ENCODE results near the gene ANKS1B. TPM values are rescaled to one million over a fixed set of nuclear protein-coding genes. Genes with fewer than 3 reads are reported as not detected.

Gene ANKS1B
- total and polyA plus RNA-seq, 11 donors = 0.62 to 5.8 (median 1.8) TPM

GRCh38 chr12:99713946-99714520 lies 270.7 kb downstream of the ANKS1B start:
- no peaks in the 10 kb centered on the region for H3K4me1 ChIP-seq
- ATAC-seq = no peak
- no peaks in the 10 kb centered on the region for H3K27me3 ChIP-seq
- H3K4me3 ChIP-seq = no peak overlapping the region
- no peak for DNase-seq
- WGBS, 4 donors = 69 to 90% (median 75%) methylated on average over 3 of the region's 3 CpGs
- H3K9me3 ChIP-seq = peaks cover 0 to 25% (median 4%) of the 10 kb centered on the region in 12 donors
- H3K27ac ChIP-seq = no peak overlapping the region
- no peaks in the 10 kb centered on the region for H3K36me3 ChIP-seq
- intact Hi-C loops (cut with DNase I) = no loop called here
- TF ChIP-seq CTCF (IDR thresholded peaks at IDR 0.05) = no peak
- TF ChIP-seq POLR2A (IDR thresholded peaks at IDR 0.05) = no peak

- H3K4me1 ChIP-seq = no peaks in the 10 kb centered on the region
- no peak overlapping the region for H3K4me3 ChIP-seq
- H3K36me3 ChIP-seq = no peaks in the 10 kb centered on the region
- H3K27me3 ChIP-seq = no peaks in the 10 kb centered on the region
- intact Hi-C loops (cut with DNase I) = no loop called here
- no peak for TF ChIP-seq POLR2A (IDR thresholded peaks at IDR 0.05)
- ATAC-seq = no peak
- H3K27ac ChIP-seq = no peak overlapping the region
- no peak for DNase-seq
- H3K9me3 ChIP-seq = peaks cover 0 to 25% (median 4%) of the 10 kb centered on the region in 12 donors
Measured at GRCh38 chr12:99712281-99712680, 272.5 kb downstream of the ANKS1B start.

GRCh38 chr12:99711246-99711645 lies 273.5 kb downstream of the ANKS1B start:
- DNase-seq (no peak), ATAC-seq (no peak)
- Histone ChIP-seq H3K36me3 (no peaks in the 10 kb centered on the region), H3K27ac (no peak overlapping the region), H3K27me3 (no peaks in the 10 kb centered on the region), H3K9me3 (peaks cover 0 to 25% (median 4%) of the 10 kb centered on the region in 12 donors), H3K4me1 (no peaks in the 10 kb centered on the region), H3K4me3 (no peak overlapping the region)
- 60 to 73% (median 68%) methylated on average over 1 of the region's 1 CpG for WGBS, 4 donors
- intact Hi-C loops (cut with DNase I) = no loop called here
- TF ChIP-seq POLR2A (IDR thresholded peaks at IDR 0.05) = no peak
- no peak for TF ChIP-seq CTCF (IDR thresholded peaks at IDR 0.05)

GRCh38 chr12:99709619-99710018 lies 275.1 kb downstream of the ANKS1B start:
- no peak for TF ChIP-seq POLR2A (IDR thresholded peaks at IDR 0.05)
- no peak for TF ChIP-seq CTCF (IDR thresholded peaks at IDR 0.05)
- Histone ChIP-seq H3K27me3 (no peaks in the 10 kb centered on the region), H3K9me3 (peaks cover 0 to 25% (median 4%) of the 10 kb centered on the region in 12 donors), H3K27ac (no peak overlapping the region), H3K4me3 (no peak overlapping the region), H3K4me1 (no peaks in the 10 kb centered on the region), H3K36me3 (no peaks in the 10 kb centered on the region)
- intact Hi-C loops (cut with DNase I) = no loop called here
- ATAC-seq = no peak
- no peak for DNase-seq

- no peak overlapping the region for H3K4me3 ChIP-seq
- no peaks in the 10 kb centered on the region for H3K27me3 ChIP-seq
- DNase-seq (no peak), ATAC-seq (no peak)
- peaks cover 0 to 20% (median 4%) of the 10 kb centered on the region in 12 donors for H3K9me3 ChIP-seq
- H3K36me3 ChIP-seq = no peaks in the 10 kb centered on the region
- TF ChIP-seq POLR2A (IDR thresholded peaks at IDR 0.05) (no peak), CTCF (IDR thresholded peaks at IDR 0.05) (no peak)
- intact Hi-C loops (cut with DNase I) = no loop called here
- H3K4me1 ChIP-seq = no peaks in the 10 kb centered on the region
- H3K27ac ChIP-seq = no peak overlapping the region
- 93 to 96% (median 94%) methylated on average over 3 of the region's 3 CpGs for WGBS, 4 donors
Measured at GRCh38 chr12:99709116-99709515, 275.6 kb downstream of the ANKS1B start.
